Smooth muscle cell (in vitro differentiated cells): Measurements from ENCODE around the gene RAB10. TPM values are rescaled to one million over a fixed set of nuclear protein-coding genes. Genes with fewer than 3 reads are reported as not detected.

ENCODE experiments used
- DNase-seq: peaks from one replicate; lab custom pipeline; 2025; ENCODE audit not compliant: unreplicated experiment; lab: John Stamatoyannopoulos, UW
- H2AFZ ChIP-seq: fragments of 200-600 bp; sonication (generic); 2 replicates; pipeline ENCODE4 v1.6.0; 2016; ENCODE audit warnings: antibody characterized with exemption, low read depth, mild to moderate bottlenecking
- H3F3A ChIP-seq: fragments of 200-600 bp; sonication (generic); 2 replicates; pipeline ENCODE4 v1.6.0; 2017; ENCODE audit warnings: antibody characterized with exemption, low read depth
- H3K27ac ChIP-seq: fragments of 200-600 bp; sonication (generic); 2 replicates; pipeline ENCODE4 v1.5.1; 2016; ENCODE audit warnings: low read depth, mild to moderate bottlenecking
- H3K27me3 ChIP-seq: fragments of 200-600 bp; sonication (generic); 2 replicates; pipeline ENCODE4 v1.6.1; 2016; ENCODE audit warnings: low read depth, mild to moderate bottlenecking
- H3K36me3 ChIP-seq: fragments of 200-600 bp; sonication (generic); 2 replicates; pipeline ENCODE4 v1.5.1; 2016; ENCODE audit warnings: low read depth
- H3K4me1 ChIP-seq: fragments of 200-600 bp; sonication (generic); 2 replicates; pipeline ENCODE4 v1.5.1; 2016; ENCODE audit warnings: low read depth
- H3K4me2 ChIP-seq: fragments of 200-600 bp; sonication (generic); 2 replicates; pipeline ENCODE4 v1.6.0; 2016; ENCODE audit warnings: mild to moderate bottlenecking
- H3K4me3 ChIP-seq: fragments of 200-600 bp; sonication (generic); 2 replicates; pipeline ENCODE4 v1.5.1; 2016; ENCODE audit warnings: mild to moderate bottlenecking
- H3K79me2 ChIP-seq: fragments of 200-600 bp; sonication (generic); 2 replicates; pipeline ENCODE4 v1.6.0; 2016; ENCODE audit warnings: low read depth, mild to moderate bottlenecking
- H3K9ac ChIP-seq: fragments of 200-600 bp; sonication (generic); 2 replicates; pipeline ENCODE4 v1.6.0; 2016; ENCODE audit warnings: low read depth
- H3K9me3 ChIP-seq: fragments of 200-600 bp; sonication (generic); replicated peaks from 2 replicates; pipeline ENCODE4 v1.5.1; 2016; ENCODE audit warnings: low read depth
- H4K20me1 ChIP-seq: fragments of 200-600 bp; sonication (generic); 2 replicates; pipeline ENCODE4 v1.6.0; 2016; ENCODE audit warnings: low read depth
- WGBS: methylation state at CpG from one replicate; pipeline ENCODE4 v1.1.7; 2016; ENCODE audit warnings: low lambda C conversion rate; 5-methylcytosine and 5-hydroxymethylcytosine counted together
- polyA plus RNA-seq: library from polyadenylated mRNA; unstranded; fragments of >200 nt; fragmentation: Nextera tagmentation; extraction: Ambion mirVana; gene quantifications from 2 replicates; pipeline ENCODE4 v1.2.1, GENCODE V29; 2016
- total RNA-seq: library from RNA; depleted of rRNA; stranded (reverse); fragments of >200 nt; gene quantifications from 2 replicates; pipeline ENCODE4 v1.2.3, GENCODE V29; 2014
- TF ChIP-seq, protein P1 (sequence below): fragments of 200-600 bp; sonication (generic); IDR thresholded peaks from 2 replicates; pipeline ENCODE4 v1.5.1; 2017; ENCODE audit warnings: borderline replicate concordance, mild to moderate bottlenecking, antibody characterized with exemption; ENCODE audit not compliant: insufficient read depth, poor library complexity, severe bottlenecking

Gene RAB10
- total and polyA plus RNA-seq, 2 experiments from 2014 or later: 101 to 149 TPM

DNA sequence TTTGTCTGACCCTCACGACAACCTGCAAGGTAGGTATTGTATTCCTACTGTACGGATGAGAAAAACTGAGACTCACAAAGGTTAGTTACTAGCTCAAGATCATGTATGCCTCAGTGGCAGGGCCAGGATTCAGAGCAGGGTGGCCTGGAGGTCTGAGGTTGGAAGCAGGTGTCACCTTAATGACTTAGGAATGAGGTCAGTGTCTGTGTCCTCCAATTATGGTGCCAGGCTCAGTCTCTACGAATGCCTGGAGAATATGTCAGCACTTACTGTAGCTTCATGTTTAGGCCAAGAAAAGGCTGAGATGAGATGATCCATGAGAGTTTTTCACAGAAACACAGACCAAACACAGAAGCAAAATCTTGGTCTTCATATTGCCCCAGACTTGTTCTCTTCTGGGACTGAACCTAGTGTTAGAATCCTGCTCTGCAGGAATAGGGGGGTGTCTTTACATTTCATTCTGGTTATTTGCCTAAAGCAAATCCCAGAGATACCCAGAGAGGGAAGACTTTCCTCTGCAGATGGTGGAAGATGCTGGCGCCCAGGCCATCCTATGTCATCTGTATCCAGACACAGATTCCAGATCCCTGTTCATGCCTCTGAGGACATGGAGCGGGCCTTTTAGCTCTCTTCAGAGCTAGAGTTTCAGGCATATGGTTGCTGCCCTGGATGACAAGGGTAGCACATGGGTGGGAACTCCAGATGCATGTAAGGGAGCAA, 16.3 kb upstream of the RAB10 start:
- H3K9ac ChIP-seq: peak overlapping the region; percentile 83
- H3K27ac ChIP-seq: peak overlapping the region; percentile 95
- TF ChIP-seq, protein P1, sequence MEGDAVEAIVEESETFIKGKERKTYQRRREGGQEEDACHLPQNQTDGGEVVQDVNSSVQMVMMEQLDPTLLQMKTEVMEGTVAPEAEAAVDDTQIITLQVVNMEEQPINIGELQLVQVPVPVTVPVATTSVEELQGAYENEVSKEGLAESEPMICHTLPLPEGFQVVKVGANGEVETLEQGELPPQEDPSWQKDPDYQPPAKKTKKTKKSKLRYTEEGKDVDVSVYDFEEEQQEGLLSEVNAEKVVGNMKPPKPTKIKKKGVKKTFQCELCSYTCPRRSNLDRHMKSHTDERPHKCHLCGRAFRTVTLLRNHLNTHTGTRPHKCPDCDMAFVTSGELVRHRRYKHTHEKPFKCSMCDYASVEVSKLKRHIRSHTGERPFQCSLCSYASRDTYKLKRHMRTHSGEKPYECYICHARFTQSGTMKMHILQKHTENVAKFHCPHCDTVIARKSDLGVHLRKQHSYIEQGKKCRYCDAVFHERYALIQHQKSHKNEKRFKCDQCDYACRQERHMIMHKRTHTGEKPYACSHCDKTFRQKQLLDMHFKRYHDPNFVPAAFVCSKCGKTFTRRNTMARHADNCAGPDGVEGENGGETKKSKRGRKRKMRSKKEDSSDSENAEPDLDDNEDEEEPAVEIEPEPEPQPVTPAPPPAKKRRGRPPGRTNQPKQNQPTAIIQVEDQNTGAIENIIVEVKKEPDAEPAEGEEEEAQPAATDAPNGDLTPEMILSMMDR: no peak
- no peaks in the 10 kb centered on the region for H3K27me3 ChIP-seq
- H4K20me1 ChIP-seq: no peaks in the 10 kb centered on the region
- no peaks in the 10 kb centered on the region for H3K79me2 ChIP-seq
- 85% methylated on average over 5 of the region's 5 CpGs for WGBS
- no peak for DNase-seq
- H3K4me3 ChIP-seq: no peak overlapping the region
- H3K4me2 ChIP-seq: peak overlapping the region; percentile 51
- peak overlapping the region; percentile 40 for H2AFZ ChIP-seq
- no peaks in the 10 kb centered on the region for H3K36me3 ChIP-seq
- H3F3A ChIP-seq: peaks cover 4% of the 10 kb centered on the region
- H3K4me1 ChIP-seq: peaks cover 9% of the 10 kb centered on the region
- H3K9me3 ChIP-seq: no peaks in the 10 kb centered on the region

DNA sequence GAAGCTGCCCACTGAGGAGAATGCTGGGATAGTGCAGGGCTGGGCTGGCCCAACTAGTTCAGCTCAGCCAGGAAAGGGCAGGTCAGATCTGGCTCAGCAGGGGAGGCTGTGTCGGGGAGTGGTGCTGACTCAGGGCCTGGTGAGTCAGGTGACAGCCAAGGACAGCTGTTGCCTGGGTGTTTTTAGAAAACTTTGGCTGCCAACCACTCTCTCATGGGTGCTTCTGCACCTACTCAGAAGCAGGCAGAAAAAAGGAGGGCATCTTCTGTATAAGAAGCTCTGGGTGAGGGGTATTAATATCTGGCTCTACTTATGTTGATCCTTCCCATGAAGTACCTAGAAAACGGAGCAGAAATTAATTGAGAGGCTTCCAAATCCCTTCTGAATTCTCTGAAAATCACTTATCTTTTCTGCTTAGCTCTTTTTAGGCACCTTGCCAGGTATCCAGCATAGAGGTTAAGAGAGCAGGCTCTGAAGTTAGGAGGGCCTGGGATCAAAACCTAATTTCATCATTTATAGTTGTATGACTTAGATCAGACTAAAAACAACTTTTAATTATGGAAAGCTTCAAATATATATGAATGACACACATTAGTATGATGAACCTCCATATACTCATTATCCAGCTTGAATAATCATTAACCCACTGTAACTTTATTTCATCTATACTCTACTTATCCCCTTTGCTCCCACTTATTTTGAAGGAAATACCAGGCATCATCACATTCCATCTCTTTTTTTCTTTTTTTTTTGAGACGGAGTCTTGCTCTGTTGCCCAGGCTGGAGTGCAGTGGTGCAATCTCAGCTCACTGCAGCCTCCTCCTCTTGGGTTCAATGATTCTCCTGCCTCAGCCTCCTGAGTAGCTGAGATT, 15.5 kb upstream of the RAB10 start:
- WGBS: 54% methylated on average over 3 of the region's 3 CpGs
- H3K4me3 ChIP-seq: no peak overlapping the region
- peak overlapping the region; percentile 83 for H3K9ac ChIP-seq
- peaks cover 9% of the 10 kb centered on the region for H3K4me1 ChIP-seq
- no peaks in the 10 kb centered on the region for H3K36me3 ChIP-seq
- H3F3A ChIP-seq: peaks cover 2% of the 10 kb centered on the region
- peak overlapping the region; percentile 51 for H3K4me2 ChIP-seq
- H3K9me3 ChIP-seq: no peaks in the 10 kb centered on the region
- no peaks in the 10 kb centered on the region for H3K79me2 ChIP-seq
- H4K20me1 ChIP-seq: no peaks in the 10 kb centered on the region
- H2AFZ ChIP-seq: peak overlapping the region; percentile 40
- peak overlapping the region; percentile 95 for H3K27ac ChIP-seq
- peak; percentile 12 for DNase-seq
- TF ChIP-seq, protein P1: no peak
- H3K27me3 ChIP-seq: no peaks in the 10 kb centered on the region

DNA sequence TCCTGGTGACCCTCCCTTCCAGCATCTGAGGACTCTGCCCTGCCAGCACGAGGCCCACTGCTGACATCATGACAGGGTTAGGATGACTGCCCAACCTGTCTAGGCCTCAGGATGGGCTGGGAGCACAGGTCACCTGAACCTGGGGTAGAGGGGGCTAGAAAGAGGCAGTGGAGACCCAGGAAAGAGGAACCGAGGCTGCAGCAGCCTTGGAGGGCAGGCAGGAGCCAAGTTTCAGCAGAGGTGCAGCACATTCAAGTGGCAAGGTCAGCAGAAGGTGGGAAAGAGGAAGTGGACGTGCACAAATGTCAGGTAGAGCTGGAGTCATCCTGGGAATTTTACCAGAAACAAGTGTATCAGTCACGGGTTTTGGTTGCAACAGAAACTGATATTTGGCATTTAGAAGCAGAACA, 13.6 kb upstream of the RAB10 start:
- 78% methylated on average over 4 of the region's 4 CpGs for WGBS
- Histone ChIP-seq H3K4me1 (peaks cover 9% of the 10 kb centered on the region), H3K79me2 (no peaks in the 10 kb centered on the region), H3K9ac (no peak overlapping the region), H3K4me2 (no peak overlapping the region), H2AFZ (no peak overlapping the region), H3K36me3 (no peaks in the 10 kb centered on the region), H3K27me3 (no peaks in the 10 kb centered on the region), H3F3A (no peaks in the 10 kb centered on the region), H3K27ac (no peak overlapping the region), H4K20me1 (no peaks in the 10 kb centered on the region), H3K4me3 (no peak overlapping the region), H3K9me3 (no peaks in the 10 kb centered on the region)
- TF ChIP-seq, protein P1: no peak
- DNase-seq: no peak
